ENCODE measurements around the gene COPB2.
A peak's percentile ranks its signal among the peaks of the same experiment; 100 is the strongest.
"Not testable (repeated sequence)": the region's sequence is repeated elsewhere in the genome, so short reads cannot be mapped to it uniquely, and the experiment has no call there.

COPB2 gene

DNA sequence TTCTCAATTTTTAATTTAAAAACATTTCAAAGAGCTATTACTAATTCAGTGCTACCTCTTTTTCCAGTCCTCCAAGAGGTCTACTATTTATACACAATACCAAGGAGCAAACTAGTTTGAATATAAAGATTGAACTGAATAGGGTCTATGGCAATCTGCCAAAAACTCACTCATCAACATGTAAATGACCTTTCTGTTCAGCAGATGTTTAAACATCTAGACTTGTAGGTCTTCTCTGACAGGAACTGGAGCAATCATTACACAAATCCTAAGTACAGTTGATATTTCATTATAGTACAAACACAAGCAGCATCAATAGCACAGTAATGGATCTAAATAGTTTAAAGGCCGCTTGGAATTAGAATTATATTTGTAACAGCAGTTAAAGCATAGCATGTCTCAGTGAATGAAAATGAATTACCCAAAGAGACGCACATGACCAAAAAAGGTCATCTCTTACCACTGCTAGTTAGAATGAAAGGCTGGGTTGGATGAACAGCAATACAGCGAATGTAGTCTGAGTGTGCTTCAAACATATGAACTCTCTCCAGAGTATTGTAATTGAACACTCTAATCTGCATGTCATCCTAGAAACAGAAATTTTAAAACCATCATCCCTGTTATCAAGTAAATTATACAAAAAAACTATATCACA lies 10.7 kb downstream of the COPB2 start:
- DNase-seq (ENCODE audit: low read depth, low spot score), result no peak

DNA sequence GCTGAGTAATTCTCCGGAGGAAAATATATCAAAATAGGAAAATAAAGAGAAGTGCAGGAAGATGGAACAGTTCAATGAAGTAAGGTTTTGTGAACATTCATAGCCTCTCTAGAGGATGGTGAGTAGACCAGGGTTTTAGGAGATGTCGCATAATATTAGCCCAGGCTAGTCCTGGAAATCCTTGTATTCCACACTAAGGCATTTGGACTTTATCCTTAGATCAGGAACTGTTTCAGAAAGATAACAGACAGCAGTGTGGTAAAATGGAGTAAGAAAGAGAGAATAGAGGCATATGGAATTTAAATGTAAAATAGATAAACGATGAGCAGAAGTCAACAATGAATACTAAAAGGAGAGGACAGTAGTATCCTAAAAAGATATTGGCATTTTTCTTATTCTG lies 12.1 kb downstream of the COPB2 start:
- no peak for DNase-seq (ENCODE audit: low read depth, low spot score)

DNA sequence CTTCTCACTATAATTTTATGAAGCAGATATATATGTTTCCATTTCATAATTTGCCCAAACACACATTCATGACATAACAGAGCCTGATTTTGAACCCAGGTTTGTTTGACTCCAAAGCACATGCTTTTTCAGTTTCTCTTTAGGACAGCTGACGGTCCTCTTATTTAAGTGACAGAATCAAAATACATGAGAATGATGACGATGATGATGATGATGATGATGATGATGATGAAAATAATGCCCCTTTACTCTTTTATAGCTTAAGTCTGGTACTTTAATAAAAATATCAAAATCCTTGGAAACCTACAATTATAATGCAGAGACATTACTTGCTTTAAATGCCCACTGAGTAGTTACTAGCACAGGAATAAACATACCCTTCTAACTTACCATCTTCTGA lies 15.3 kb downstream of the COPB2 start:
- no peak for DNase-seq (ENCODE audit: low read depth, low spot score)

DNA sequence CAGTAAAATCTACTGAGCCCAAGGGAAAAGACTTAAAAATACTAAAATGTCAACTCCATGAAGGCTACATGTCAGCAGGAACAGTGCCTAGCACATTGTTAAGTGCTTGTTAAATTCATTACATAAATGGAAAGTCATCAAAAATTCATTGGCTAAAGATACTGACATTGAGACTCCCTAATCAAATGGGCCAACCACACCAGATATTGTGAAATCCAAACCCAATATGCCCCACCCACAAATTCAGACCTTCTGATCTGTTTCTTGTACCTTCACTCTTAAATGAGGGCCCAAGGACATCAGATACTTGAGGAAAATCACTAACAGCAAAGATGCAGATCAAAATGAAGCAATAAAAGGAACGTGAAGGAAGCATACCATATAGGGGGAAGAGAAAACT lies 24.9 kb downstream of the COPB2 start:
- no peak for DNase-seq (ENCODE audit: low read depth, low spot score)

DNA sequence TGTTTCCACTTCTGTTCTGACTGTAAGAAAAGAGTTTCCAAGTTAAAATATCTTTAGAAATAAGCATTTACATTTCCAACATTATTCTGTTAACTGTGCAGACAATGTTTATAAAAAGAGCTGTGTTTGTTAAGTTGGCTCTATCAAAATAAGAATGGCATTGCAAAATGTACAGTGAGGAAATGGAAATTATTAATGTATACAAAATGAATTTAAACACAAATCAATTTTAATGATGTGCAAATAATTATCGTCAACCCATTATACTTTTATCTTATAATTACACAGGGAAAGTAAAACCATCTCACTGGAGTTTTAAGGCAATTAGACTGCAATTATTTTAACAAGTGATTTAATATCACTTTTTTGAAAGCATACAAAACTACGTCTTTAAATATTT lies 28.2 kb downstream of the COPB2 start:
- no peak for DNase-seq (ENCODE audit: low read depth, low spot score)

DNA sequence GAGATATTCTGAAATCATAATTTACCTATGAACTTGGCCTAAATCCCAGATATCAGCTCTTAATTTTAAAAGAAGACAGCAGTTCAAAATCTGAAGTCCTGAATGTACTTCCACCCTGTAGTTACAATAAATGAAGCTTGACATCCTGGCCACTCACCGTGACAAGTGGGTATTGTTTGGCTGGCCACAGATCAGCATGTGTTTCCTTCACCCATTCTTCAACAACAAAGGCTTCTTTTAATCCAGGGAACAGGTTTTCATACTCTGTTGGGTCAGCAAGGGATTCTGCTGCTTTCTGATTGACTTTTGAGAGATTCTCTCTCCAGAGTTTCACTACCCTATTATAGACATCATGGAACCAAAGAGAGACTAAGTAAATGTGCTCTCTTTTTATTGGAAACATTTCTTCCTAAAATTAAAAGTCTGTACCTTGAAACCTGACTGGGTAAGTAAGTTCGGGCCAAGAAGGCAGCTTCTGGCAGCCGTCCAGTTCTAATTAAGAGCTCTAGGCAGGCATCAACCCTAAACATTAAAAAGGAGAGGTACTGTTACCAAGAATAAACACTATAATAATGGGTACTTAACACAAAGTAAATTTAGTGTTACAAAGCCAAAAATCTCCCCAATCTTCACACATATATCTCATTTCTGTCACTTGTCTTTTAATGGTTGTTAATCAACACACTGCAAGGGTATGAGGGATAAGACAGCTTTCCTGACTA lies 30.4 kb downstream of the COPB2 start:
- DNase-seq (ENCODE audit: low read depth, low spot score), result no peak

DNA sequence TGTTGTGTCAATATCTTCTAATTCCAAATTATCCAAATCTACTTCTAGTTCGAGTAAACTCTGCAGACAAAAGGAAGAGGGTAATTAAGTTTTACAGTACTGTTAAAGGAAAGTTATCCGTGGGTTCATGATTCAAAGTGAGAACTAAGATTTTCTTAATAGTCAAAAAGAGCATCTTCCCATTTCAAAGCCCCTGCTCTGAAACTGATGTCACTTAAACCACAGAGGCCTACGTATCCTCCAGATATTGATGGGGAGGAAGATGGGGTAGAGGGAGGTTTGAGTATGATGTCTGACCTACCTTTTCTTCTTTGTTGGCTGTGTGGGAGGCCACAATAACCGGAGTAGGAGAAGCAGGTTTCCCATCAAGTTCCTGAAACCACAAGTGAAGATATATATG lies 31.5 kb downstream of the COPB2 start:
- no peak for DNase-seq (ENCODE audit: low read depth, low spot score)

DNA sequence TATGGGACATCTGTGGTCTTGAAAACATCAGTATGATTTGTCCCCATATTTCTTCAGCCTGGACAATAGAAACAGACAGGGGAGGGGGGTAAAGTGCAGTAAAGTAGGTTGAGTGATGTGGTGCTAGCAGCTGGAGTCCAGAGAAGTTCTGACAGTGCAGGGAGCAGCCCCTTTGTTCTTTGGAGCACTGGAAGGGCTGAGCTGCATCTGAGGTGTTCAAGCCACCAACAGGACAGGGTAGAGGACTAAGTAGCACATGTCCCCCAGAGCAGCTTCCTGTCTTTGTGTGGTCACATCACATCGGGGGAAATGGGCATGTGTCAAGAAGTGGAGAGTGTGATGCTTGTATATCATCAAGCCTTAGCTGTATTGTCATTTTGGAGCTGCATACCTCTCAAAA lies 33.6 kb downstream of the COPB2 start:
- no peak for DNase-seq (ENCODE audit: low read depth, low spot score)

DNA sequence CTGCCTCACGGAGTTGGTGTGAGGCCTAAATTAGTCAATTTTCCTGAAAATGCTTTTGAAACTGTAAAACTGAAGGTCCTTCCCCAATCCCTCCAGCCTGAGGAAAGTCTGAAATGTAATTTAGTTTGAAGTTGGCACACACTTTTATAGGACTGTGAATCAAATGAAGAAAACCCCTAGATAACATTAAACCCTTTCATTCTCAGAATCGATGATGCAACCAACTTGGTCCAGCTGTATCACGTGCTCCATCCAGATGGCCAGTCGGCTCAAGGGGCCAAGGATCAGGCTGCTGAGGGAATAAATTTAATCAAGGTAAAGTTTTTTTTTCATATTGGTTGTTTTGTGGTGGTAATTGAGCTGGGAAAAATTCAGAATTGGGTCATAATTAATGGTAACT lies 34.0 kb downstream of the COPB2 start:
- no peak for DNase-seq (ENCODE audit: low read depth, low spot score)

DNA sequence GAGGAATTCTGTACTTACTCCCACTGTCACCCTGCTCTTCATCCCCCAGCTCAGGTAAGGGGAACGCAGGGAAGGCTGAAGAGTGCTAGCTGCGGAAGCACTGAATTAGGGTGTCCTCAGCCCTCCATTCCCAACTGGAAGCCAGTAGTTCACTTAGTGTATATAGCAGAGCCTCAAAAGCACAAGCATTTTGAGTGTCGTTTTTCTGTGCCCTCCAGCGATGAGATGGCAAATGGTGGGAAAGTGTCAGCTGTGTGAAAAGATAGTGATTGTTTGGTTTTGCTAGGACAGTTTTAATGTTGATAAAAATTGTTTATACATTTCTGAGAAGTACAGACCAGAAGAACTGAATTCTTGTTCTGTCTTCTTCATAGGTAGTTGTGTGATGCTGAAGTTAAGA lies 34.8 kb downstream of the COPB2 start:
- no peak for DNase-seq (ENCODE audit: low read depth, low spot score)

DNA sequence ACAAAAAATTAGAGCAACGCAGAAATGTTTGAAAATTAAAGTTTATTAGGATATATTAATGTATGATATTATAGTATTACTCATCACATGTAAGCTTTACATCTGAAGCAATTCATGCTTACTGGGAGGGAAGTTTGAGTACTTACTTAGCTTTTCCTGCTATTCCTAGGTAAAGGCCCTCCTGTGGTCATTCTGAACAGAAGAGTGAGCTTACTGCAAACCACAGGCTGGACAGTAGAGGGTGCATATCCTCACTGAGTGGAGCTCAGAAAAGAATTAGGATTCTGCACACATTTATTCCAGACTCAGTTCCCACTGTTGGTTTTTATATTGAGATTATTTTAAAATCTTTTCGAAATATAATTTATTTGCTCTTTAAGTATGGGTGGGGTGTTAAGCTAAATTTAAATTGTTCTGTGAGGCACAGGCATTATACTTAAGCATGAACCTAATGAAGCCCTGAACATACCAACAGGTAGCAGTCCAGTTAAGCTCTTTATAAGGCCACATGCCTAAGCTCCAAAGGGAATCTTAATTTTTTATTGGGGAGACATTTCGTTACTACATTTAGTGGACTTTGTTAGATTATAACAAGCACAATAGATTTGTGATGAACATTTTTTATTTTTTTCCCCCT lies 35.4 kb downstream of the COPB2 start:
- DNase-seq (ENCODE audit: low read depth, low spot score), result no peak

DNA sequence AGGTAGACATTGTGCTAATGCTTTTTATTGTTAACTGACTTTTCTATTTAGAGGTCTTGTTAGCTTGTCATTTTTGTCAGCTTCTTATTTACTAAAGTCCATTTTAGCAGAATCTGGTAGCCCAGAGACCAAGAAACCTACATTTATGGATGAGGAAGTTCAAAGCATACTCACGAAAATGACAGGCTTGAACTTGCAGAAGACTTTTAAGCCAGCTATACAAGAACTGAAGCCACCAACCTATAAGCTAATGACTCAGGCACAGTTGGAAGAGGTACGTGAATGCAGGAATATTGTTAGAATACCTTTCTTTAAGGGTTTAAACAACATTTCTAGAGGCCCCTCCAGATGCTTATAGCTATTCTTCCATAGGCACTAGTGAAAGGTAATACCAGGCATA lies 42.7 kb downstream of the COPB2 start:
- no peak for DNase-seq (ENCODE audit: low read depth, low spot score)

DNA sequence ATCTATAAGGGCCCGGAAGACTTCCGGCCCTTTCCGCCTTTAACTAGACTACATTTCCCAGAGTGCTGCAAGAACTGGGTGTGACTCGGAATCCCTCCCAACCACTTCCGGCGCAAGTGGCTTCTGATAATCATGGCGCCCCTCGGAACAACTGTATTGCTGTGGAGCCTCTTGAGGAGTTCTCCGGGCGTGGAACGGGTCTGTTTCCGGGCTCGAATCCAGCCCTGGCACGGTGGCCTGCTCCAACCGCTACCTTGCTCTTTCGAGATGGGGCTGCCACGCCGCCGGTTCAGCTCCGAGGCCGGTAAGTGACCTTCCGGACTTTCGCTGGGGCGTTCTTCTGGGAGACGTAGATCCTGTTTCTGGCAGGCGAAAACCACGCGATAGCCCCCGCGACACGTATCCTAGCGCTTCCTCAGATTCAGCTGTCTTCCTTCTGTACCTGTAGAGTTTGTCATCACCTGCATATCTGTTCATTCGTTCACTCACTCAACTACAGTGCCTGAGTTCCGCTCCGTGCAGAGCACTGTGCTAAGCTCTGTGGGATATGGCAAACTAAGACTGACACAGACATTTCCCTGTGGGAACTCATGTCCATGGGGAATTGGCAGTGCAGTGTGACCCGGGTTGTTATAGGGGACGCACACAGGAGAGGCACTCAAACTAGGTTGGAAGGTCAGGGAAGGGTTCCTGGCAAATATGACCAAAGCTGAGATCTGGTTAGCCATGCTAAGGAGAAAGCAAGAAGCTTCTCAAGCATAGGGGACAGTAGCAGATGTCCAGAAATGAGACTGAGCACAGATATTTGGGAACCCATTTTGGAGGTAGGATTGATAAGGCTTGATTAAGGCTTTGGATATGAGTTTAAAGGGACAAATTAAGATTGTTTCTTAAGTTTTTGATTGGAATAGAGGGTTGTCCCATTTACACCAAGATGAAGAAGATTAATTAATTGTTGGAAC lies 45.3 kb downstream of the COPB2 start, which contains the start of gene MRPS22:
TSS of gene MRPS22 (plus strand) at position 126 of the 962 bp plus-strand sequence. CDS start at position 133, 7 bp downstream.
- peak; percentile 78 for DNase-seq (ENCODE audit: low read depth, low spot score)

DNA sequence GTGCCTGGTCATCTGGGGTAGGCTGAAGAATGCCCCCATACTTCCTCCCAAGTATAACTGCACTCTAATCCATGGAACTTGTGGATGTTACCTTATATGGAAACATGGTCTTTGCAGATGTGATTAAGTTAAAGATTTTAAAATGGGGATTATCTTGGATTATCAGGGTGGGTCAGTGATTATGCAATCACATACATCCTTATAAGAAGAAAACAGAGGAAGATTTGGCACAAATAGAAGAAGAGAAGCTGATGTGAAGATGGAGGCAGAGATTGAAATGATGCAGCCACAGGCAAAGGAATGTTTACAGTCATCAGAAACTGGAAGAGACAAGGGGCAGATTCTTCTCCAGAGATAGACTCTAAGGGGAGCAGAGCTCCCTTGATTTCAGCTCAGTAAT lies 47.4 kb downstream of the COPB2 start:
- no peak for DNase-seq (ENCODE audit: low read depth, low spot score)

DNA sequence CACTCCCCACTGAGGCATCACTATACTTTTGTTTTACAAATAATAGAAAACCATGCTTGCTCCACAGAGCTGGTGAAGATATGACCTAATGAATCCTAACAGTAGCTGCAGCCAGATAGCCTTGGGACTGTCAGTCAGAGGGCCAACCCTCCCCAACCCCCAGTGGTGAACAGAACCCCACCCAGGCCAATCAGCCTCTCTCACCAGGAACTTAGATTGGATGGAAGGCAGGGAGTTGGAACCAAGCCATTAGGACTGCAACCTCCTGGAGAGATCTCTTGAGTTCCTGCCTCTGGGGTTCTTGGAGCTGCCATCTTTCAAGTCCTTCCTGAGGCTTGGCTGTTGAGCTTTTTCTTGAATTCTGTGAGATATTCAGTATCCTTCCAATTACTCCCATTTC lies 48.7 kb downstream of the COPB2 start:
- DNase-seq (ENCODE audit: low read depth, low spot score), result no peak

DNA sequence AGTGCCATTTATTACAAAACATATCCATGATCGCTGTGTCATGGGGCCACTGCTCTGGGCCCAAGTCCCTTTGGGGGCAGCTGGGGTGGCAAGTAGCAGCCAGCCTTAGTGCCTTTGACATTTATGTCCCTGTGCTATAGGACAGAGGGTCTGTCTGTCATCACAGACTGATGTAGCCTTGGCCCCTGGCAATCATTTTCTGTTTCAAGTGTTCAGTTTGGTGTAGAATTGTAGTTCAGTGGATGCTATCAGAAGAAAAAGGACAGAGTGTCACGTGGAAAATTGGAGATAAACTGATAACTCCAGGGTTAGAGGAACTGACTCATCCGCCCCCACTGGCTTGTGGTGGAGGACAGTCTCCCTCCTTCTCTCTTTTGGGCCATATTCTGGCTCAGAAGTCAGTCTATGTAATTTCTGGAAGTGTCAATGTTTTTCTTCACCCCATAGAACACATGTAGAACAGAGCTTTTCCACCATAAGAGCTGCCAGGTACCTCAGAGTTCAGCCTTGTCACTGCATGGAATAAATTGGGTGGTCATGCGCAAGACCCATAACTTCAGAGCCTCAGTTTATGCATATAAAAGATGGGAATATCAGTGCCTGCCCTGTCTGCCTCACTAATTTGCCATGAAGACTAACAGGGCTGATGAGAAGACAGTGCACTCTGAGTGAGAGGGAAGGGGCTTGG lies 50.1 kb downstream of the COPB2 start:
- DNase-seq (ENCODE audit: low read depth, low spot score), result no peak

DNA sequence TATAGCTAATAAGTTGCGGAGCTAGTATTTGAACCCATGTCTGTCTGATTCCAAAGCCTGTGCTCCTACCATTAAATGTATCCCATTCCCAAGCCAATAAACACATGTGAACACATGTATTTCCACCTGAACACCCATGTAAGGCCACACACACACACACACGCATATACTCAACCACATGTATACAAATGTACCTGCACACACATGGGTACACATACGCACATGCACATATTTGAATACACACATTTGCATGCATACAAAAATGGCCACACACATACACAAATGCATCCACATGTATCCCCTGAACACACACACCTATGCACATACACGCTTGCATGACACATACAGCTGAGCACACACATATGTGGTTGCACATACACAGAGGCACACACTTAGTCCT lies 51.0 kb downstream of the COPB2 start:
- DNase-seq (ENCODE audit: low read depth, low spot score), result no peak

DNA sequence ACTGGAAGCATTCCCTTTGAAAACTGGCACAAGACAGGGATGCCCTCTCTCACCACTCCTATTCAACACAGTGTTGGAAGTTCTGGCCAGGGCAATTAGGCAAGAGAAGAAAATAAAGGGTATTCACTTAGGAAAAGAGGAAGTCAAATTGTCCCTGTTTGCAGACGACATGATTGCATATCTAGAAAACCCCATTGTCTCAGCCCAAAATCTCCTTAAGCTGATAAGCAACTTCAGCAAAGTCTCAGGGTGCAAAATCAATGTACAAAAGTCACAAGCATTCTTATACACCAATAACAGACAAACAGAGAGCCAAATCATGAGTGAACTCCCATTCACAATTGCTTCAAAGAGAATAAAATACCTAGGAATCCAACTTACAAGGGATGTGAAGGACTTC lies 54.8 kb downstream of the COPB2 start:
- DNase-seq (ENCODE audit: low read depth, low spot score), result not testable (repeated sequence)

DNA sequence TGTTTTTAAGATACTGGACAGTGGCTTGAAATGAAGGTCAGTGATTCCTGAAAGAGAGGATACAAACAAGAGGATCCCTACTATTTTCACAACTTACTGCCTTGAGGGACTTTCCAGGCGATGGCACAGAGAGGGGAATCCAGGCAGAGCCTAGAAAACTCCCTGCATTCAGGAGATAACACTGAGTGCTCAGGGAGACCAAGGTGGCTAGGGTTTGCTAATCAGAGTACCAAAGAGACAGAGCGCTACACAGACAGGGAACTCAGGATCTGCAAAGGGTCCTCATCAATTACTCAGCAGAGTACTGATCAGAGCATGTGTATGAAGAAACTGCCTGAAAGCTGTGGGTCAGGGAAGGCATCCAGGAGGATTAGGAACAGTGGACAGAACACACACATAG lies 57.4 kb downstream of the COPB2 start:
- no peak for DNase-seq (ENCODE audit: low read depth, low spot score)

DNA sequence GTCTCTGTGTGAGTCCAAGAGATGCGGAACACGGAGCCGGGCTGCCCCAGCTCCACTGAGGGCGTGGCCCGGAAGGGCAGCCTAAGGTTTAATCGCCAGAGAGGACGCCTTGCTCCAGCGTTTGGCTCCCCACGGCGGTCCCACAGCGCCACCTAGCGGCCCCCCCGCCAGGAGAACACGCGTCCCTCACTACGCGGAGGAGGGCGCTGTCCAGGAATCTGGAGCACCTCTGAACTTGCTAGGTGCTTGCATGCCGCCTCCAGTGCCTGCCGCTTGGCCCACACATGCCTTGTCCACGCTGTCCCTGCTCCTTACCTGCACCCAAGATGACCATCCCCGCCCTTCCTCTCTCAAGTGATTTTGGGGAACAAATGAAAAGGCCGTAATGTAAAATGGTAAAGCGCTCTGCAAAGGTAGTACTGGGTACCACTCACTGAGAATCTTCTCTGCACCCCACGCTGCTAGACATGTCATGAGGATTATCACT lies 60.0 kb downstream of the COPB2 start:
- DNase-seq (ENCODE audit: low read depth, low spot score), result peak; percentile 72

DNA sequence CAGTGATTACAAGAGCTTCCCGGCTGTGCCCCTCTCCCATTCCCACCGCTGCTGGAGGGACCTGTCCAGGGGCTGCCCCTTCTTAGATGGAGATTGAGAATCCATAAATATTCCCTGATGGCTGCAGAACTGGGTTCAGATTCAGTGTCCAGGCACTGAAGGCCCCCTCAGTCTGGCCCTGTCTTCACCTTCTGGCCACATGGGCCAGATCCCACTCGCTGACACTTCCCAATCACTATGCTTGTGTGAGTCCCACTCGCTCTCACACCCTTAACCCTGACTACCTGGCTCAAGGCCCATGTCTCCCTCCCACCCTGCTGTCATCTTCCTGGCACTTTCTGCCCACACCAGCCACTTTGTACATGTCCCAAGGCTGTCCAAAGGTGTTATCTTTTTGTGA lies 61.1 kb downstream of the COPB2 start:
- DNase-seq (ENCODE audit: low read depth, low spot score), result no peak
